HG02884 (cell line): ENCODE measurements around the gene CLCNKA.
"Not testable (repeated sequence)": the region's sequence is repeated elsewhere in the genome, so short reads cannot be mapped to it uniquely, and the experiment has no call there.

Source experiments
- ATAC-seq: cut with Tn5 transposase; IDR thresholded peaks from one replicate; pipeline ENCODE4 v1.9.1; 2021; ENCODE audit warnings: mild to moderate bottlenecking, moderate library complexity; ENCODE audit not compliant: unreplicated experiment

CLCNKA gene

GRCh38 chr1:16039871-16040270 lies 18.0 kb downstream of the CLCNKA start:
- ATAC-seq, result not testable (repeated sequence)

DNA sequence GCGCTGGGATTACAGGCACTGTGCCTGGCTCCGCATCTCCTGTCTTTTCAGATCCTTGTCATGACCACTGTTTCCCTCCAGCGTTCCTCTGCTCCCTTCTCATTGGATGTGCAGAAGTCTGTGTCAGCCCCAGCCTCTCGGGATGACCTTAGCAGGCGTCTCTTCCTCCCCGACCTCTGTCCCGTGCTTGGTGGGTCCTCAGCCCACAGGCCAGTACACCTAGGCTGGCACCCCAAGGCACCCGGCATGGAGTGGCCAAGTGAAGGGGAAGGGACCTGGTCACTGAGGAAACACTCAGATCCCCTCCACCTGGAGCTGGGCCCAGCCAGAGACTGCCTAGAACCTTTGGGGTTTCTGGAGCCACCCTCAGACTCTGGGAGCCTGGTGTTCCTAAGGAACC lies 19.4 kb downstream of the CLCNKA start:
- ATAC-seq, result no peak

DNA sequence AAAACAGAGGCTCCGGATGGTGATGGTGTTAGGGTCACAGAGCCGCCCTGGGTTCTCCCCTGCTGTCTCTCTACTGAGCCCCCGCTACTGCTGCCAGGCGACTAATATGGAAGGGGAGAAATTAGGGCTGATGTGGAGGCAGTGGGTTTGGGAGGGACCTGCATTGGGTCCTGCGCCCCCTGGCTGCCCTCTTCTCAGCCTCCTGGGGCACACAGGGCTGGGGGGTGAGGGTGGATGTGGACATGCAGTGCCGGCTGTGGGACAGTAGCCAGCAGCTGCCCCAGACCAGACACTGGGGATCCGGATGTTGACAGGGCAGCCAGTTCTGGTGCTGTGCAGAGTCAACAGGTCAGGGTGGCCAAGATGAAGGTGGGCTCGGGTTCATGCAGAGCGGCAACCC lies 20.3 kb downstream of the CLCNKA start:
- no peak for ATAC-seq

GRCh38 chr1:16042654-16043053 lies 20.8 kb downstream of the CLCNKA start:
- not testable (repeated sequence) for ATAC-seq

- no peak for ATAC-seq
Observed at GRCh38 chr1:16043521-16043920, 21.7 kb downstream of the CLCNKA start, which contains the start of gene CLCNKB. Gene CLCNKB (plus strand): TSS chr1:16043782. CDS start chr1:16044493, 711 bp downstream.

GRCh38 chr1:16043950-16044349 lies 22.1 kb downstream of the CLCNKA start:
- no peak for ATAC-seq

DNA sequence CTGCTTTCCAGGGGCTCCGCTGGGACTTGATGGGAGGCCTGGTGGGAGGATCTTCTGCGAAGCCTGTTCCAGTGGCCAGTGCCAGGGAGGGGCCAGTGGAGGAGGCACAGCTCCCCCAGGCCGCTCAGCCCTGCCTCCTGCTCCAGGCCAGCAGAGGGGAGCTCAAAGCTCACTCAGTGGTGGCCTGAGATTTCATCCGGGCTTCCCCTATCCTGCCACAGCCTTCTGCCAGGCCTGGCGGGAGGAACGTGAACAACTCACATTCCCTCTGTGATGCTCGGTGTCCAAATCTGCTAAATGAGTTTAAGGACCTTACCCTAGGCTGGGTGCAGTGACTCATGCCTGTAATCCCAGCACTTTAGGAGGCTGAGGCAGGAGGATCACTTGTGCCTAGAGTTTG lies 25.0 kb downstream of the CLCNKA start:
- ATAC-seq, result no peak

DNA sequence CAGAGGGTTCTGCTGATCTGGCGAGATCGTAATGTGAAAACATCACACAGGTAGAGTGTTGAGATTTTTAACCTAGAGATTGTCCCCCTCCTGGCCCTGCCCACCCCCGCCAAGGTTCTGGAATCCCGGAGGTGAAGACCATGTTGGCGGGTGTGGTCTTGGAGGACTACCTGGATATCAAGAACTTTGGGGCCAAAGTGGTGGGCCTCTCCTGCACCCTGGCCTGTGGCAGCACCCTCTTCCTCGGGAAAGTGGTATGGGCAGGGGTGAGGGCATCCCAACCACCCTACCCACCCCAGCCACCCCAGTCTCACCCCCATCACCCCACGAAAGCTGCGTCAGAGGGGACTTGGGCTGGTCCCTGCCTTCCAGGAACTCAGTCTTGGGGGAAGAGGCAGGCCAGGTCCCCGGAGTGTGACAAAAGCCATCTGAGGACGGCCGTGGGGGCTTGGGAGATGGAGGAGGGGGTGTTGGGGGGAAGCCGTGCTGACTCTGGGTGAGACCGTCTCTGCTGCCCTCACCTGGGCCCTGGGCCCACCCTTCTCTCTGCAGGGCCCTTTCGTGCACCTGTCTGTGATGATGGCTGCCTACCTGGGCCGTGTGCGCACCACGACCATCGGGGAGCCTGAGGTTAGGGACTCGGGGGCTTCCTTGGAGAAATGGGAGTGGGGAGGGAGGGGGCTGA lies 26.1 kb downstream of the CLCNKA start:
- no peak for ATAC-seq

DNA sequence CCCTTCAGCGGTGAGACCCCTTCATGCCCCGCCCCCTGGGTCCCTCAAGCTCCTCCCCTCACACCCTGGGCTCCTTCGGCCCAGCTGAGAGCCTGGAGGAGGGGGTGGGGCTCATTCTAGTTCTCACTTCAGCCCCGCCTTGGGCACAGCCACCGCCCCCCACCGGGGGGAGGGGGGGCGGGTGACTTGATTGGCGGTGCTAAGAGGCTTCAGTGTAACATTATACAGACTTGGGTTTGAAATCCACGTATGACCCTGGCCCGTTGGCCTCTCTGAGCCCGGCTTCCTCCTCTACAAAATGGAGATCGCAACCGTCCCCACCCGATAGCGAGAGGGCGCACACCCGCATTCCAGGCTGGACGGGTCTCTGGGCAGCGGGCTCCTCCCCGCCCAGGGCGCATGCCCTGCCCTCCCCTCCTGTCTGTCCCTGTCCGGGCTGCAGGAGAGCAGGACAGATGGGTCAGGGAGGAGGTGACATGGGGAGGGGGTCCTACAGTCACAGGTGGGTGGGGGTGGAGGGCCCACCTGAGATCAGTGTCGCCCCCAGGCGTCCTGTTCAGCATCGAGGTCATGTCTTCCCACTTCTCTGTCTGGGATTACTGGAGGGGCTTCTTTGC lies 26.8 kb downstream of the CLCNKA start:
- ATAC-seq, result no peak

GRCh38 chr1:16050328-16050727 lies 28.5 kb downstream of the CLCNKA start:
- ATAC-seq, result no peak

DNA sequence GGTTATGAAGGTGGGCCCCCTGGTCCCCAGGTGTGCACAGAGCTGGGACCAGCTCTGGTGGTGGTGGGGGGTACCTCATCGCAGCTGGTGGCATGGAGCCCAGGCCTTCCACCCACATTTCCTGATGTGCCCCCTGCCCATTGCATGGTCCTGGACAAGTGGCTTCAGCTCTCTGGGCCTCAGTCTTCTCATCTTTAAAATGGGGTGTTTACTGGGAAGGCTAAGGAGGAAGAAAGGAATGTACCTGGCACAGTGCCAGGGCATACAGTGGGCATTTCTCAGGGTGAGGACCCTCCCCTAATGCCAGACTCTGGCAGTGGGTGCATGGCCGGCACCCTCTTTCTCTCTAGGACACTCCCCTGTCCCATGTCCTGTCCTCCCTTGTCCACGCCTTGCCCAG lies 29.2 kb downstream of the CLCNKA start:
- no peak for ATAC-seq

- ATAC-seq, result not testable (repeated sequence)
Observed at GRCh38 chr1:16051949-16052348, 30.1 kb downstream of the CLCNKA start.

DNA sequence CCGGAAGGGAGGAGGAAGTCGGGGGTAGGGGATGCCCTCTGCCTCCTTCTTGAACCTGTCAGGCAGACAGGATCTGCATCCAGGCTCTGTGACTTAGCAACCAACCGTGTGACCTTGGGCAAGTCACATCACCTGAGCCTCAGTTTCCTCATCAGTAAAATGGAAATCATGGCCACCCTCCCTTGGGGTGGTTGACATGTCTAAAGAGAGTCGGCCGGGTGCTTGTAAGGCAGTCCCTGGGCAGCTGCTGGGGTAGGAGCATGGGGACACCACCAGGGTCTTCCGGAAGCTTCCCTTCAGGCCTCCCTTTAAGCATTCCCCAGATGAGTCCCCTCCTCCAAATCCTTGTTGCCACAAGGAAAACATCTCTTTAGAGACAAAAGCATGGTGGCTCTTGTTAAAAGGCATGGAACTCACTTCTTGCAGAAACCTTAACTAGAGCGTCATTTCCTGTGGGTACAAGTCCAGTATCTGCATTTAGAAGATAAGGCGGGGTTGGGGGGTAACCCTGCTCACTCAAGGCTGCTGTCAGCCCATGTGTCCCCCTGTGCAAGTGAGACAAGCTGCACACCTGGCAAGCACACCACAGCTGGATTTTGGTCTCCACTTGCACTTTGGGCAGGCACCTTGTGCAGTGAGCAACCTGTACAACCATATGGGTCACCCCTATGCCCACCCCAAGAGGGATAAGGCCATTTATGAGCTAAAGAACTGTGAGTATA lies 32.1 kb downstream of the CLCNKA start:
- no peak for ATAC-seq

DNA sequence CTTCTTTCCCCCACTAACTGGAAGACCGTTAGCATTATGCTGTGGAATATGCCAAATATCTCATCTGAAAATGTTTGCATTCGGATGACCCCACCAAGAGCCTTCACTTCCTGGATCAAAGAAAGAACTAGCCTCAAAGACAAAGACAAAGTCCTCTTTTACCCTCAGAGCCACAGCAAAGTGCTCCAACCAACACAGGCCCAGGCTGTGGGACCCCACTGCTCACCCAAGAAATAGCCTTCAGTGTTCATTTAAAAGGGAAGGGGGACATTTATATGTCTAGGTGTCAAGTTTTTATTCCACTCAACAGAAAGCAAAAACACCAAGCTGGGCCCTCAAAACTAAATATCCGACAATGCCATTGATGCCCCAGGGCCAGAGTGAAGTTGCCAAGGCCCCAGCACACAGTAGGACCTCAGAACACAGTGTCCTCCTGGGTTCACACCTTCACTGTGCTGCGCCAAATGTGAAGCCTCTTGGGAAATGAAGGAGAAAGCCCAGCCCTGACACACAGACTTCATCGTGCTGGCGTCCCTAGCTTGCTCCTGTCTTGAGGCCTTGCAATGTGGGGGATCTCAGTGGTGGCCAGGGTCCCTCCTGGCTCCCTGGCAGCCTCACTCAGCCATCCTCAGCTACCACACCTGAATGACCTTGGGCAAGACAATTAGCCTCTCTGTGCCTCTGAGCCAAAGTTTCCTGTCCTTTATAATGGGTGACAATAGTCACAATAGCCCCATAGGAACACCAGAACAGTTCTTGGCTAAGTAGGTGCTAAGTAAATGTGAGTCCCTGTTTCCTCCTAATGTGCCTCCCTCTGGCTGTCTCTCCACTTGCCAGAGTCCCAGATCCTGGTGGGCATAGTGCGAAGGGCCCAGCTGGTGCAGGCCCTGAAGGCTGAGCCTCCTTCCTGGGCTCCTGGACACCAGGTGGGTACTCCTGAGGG lies 33.0 kb downstream of the CLCNKA start:
- ATAC-seq, result no peak

DNA sequence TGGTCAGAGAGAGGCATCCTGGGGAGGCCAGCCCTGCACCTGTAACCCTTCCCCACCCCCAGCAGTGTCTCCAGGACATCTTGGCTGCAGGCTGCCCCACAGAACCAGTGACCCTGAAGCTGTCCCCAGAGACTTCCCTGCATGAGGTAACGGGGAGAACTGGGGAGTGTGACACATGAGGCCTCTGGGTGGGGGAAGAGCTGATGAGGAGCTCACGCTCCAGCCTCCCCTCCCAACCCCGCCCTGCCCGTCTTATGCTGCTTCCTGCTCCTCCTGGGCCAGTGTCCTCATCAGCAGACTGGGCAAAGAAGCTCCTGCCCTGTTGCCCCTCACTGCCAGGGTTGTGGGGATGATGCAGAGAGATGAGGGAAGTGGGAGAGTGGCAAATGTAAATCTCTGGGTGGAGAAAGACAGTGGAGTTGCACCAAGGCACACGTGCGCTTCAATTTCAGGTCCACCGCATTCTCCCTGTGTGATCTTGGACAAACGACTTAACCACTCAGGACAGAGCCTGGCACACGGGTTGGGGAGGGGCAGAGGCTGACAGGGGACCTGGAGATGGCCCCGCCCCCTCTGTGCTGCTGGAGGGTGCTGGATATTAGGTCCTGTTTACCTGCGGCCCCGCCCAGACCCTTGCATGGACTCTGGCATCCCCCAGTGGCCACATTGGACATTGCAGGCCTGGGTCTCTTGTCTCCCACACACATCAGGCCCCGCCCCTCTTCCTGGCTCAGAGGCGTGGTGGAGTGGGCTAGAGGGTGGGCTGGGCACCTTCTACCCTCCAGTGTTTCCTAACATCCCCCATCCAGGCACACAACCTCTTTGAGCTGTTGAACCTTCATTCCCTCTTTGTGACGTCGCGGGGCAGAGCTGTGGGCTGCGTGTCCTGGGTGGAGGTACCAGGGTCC lies 34.0 kb downstream of the CLCNKA start:
- ATAC-seq, result peak; percentile 54

- not testable (repeated sequence) for ATAC-seq
Observed at GRCh38 chr1:16056521-16056912, 34.7 kb downstream of the CLCNKA start.

GRCh38 chr1:16057314-16057915 lies 35.6 kb downstream of the CLCNKA start:
- ATAC-seq, result not testable (repeated sequence)

DNA sequence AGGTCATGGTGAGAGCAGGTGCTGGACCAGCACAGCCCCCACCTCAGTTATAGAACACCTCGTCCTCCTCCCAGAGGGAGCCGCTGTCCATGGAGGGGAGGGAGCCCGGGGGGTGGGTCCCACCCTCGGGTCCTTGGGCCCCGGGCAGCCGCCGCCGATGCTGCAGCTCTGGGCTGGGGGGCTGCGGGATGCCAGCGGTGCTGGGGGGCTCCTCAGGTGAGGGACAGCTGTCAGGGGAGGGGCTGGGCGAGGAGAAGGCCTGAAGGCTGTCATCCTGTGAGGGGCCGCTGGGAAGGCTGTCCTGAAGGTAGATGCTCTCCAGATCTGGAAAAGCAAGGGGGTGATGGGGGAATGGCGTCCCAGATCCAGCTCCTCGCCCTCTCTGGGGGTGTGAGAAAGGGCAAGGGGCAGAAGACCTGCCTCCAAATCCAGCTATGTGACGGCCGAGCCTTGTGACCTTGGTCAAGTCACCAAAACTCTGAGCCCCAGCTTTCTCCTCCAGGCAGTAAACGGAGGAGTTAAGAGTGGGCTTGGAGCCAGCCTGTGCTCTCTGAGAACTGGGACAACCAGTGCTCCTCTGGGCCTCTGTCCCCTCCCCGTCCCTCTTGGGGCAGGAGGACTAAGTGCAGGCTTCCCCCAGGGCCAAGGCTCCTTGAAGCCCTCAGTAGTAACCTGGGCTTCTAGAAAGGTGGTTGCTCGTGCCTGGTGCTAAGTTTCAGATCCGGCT lies 36.7 kb downstream of the CLCNKA start:
- not testable (repeated sequence) for ATAC-seq

GRCh38 chr1:16061266-16061665 lies 39.4 kb downstream of the CLCNKA start:
- no peak for ATAC-seq
